ENCODE data around the gene NT5C2.
"Not testable (repeated sequence)": the region's sequence is repeated elsewhere in the genome, so short reads cannot be mapped to it uniquely, and the experiment has no call there.

Gene NT5C2

GRCh38 chr10:103193107-103193819 is at the start of gene NT5C2:
NT5C2 (minus strand) TSS chr10:103193272; CDS start chr10:103174958, 18,314 bp downstream.
- peak within 1 kb of the TSS; percentile 61 for H3K4me3 ChIP-seq (ENCODE audit: low read length)
- H3K4me1 ChIP-seq (ENCODE audit: control insufficient read depth, insufficient read depth, low read length) = peaks cover 33% of the 10 kb centered on the region
- no peaks in the 10 kb centered on the region for H3K9me3 ChIP-seq (ENCODE audit: control insufficient read depth, low read length)
- no peaks in the 10 kb centered on the region for H3K27me3 ChIP-seq (ENCODE audit: control insufficient read depth, insufficient read depth, low read length)
- H3K36me3 ChIP-seq (ENCODE audit: control insufficient read depth, insufficient read depth, low read length) = no peaks in the 10 kb centered on the region
- peak within 1 kb of the TSS; percentile 99 for H3K9ac ChIP-seq (ENCODE audit: low read length)

DNA sequence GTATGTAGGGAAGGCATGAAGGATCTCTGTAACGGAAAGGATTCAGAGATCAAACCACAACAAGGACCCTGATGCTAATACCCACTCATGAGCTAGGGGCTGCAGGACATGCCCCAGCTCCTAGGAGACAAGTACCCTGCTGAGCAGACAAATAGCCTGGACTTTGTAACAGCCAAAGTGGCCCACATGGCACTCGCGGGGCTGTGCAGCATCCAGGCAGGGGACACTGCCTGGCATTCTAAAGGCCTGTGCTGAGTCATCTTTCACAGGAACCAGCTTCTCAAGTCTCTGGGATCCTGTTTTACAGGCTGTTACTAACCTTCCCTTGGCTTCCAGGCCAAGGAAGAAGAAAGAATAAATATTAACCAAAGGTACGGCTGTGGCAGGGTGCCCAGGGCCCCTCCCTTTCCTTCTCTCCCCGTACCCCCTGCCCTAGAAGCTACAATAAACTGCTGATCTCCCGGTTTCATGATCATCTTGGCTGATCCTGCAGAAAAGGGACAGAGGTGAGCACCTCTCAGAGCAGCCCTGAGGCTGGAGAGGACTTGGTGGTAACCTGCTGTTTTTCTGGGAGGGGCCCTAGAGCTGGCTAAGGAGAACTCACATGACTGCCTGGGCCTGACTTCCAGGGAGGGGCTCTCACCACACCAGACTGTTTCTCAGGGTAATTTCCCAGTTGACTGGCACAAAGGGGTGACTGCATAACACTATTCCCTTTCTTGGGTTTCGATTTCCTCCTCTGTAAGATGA is 48.4 kb upstream of the NT5C2 start:
- Histone ChIP-seq H3K9me3 (ENCODE audit: control insufficient read depth, low read length) (no peaks in the 10 kb centered on the region), H3K9ac (ENCODE audit: low read length) (peak overlapping the region; percentile 72), H3K4me3 (ENCODE audit: low read length) (no peak overlapping the region), H3K4me1 (ENCODE audit: control insufficient read depth, insufficient read depth, low read length) (peaks cover 51% of the 10 kb centered on the region), H3K36me3 (ENCODE audit: control insufficient read depth, insufficient read depth, low read length) (no peaks in the 10 kb centered on the region), H3K27me3 (ENCODE audit: control insufficient read depth, insufficient read depth, low read length) (no peaks in the 10 kb centered on the region)

DNA sequence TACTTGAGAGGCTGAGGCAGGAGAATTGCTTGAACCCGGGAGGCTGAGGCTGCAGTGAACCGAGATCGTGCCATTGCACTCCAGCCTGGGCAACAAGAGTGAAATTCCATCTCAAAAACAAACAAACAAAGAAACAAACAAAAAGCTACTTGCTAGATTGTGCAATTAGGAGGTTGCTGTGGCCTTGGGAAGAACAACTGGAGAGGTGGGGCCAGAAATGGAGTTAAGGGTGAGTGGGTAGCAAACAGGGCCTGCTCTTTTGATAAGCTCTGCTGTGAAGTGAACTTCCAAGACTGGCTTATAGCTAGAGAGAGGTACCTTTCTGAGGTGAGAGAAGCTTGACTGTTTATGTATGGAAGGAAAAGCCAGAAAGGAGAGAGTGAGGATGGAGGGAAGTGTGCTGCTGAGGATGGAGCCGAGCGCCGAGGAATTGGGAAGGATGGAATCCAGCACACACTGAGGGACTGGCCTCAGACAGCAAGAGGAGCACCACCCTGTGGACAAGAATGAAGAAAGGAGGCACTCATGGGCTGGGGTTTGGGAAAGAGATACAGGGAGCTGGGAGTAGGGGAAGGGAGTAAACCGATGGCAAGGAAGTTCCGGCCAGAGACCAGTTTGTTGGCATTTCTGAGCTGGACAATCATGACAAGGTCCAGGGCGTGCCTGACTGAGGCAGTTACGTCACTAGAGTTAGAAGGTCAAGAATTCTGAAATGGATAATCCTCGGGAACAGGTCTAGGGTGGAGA is 45.6 kb upstream of the NT5C2 start:
- peak overlapping the region; percentile 39 for H3K9ac ChIP-seq (ENCODE audit: low read length)

GRCh38 chr10:103235775-103236174 is 42.7 kb upstream of the NT5C2 start:
- H3K9me3 ChIP-seq (ENCODE audit: control insufficient read depth, low read length) = no peaks in the 10 kb centered on the region
- no peaks in the 10 kb centered on the region for H3K27me3 ChIP-seq (ENCODE audit: control insufficient read depth, insufficient read depth, low read length)
- H3K36me3 ChIP-seq (ENCODE audit: control insufficient read depth, insufficient read depth, low read length) = no peaks in the 10 kb centered on the region
- H3K4me1 ChIP-seq (ENCODE audit: control insufficient read depth, insufficient read depth, low read length) = peaks cover 34% of the 10 kb centered on the region
- H3K9ac ChIP-seq (ENCODE audit: low read length) = no peak overlapping the region
- no peak overlapping the region for H3K4me3 ChIP-seq (ENCODE audit: low read length)

More for the DNA sequence above, 45.6 kb upstream of the NT5C2 start:
- no peak overlapping the region for H3K4me3 ChIP-seq (ENCODE audit: low read length)
- peaks cover 45% of the 10 kb centered on the region for H3K4me1 ChIP-seq (ENCODE audit: control insufficient read depth, insufficient read depth, low read length)
- no peaks in the 10 kb centered on the region for H3K36me3 ChIP-seq (ENCODE audit: control insufficient read depth, insufficient read depth, low read length)
- no peaks in the 10 kb centered on the region for H3K9me3 ChIP-seq (ENCODE audit: control insufficient read depth, low read length)
- H3K27me3 ChIP-seq (ENCODE audit: control insufficient read depth, insufficient read depth, low read length) = no peaks in the 10 kb centered on the region

DNA sequence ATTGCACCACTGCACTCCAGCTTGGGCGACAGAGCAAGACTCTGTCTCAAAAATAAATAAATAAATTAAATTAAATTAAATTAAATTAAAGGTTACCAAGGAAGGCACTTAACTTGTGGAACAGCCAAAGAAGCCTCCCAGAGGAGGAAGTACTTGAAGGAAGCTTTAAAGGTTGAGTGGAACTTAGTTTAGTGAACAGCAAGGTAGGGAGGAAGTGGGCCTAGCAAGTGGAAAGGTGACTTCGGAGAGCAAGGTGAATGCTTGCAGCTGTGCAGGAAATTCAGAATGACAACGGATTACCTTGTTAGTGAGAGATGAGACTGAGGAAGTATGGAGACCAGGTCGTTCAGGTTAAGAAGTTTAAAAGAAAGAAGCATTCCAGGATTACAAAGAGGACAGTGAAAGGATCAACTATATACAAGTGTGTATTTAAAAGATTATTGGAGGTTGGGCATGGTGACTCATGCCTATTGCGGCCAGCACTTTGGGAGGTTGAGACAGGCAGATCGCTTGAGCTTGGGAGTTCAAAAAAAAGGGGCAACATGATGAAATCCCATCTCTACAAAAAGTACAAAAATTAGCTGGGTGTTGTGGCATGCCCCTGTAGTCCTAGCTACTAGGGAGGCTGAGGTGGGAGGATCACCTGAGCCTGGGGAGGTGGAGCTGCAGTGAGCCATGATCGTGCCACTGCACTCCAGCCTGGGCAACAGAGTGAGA is 39.9 kb upstream of the NT5C2 start:
- Histone ChIP-seq H3K27me3 (ENCODE audit: control insufficient read depth, insufficient read depth, low read length) (no peaks in the 10 kb centered on the region), H3K9ac (ENCODE audit: low read length) (no peak overlapping the region), H3K36me3 (ENCODE audit: control insufficient read depth, insufficient read depth, low read length) (no peaks in the 10 kb centered on the region), H3K9me3 (ENCODE audit: control insufficient read depth, low read length) (no peaks in the 10 kb centered on the region), H3K4me3 (ENCODE audit: low read length) (no peak overlapping the region), H3K4me1 (ENCODE audit: control insufficient read depth, insufficient read depth, low read length) (peaks cover 24% of the 10 kb centered on the region)

- H3K9ac ChIP-seq (ENCODE audit: low read length) = no peak overlapping the region
- no peaks in the 10 kb centered on the region for H3K27me3 ChIP-seq (ENCODE audit: control insufficient read depth, insufficient read depth, low read length)
- peaks cover 24% of the 10 kb centered on the region for H3K4me1 ChIP-seq (ENCODE audit: control insufficient read depth, insufficient read depth, low read length)
- no peak overlapping the region for H3K4me3 ChIP-seq (ENCODE audit: low read length)
- H3K9me3 ChIP-seq (ENCODE audit: control insufficient read depth, low read length) = no peaks in the 10 kb centered on the region
- no peaks in the 10 kb centered on the region for H3K36me3 ChIP-seq (ENCODE audit: control insufficient read depth, insufficient read depth, low read length)
These were observed 39.1 kb upstream of the NT5C2 start for GRCh38 chr10:103232131-103232673.

- H3K9me3 ChIP-seq (ENCODE audit: control insufficient read depth, low read length) = no peaks in the 10 kb centered on the region
- H3K4me3 ChIP-seq (ENCODE audit: low read length) = no peak overlapping the region
- no peaks in the 10 kb centered on the region for H3K27me3 ChIP-seq (ENCODE audit: control insufficient read depth, insufficient read depth, low read length)
- H3K9ac ChIP-seq (ENCODE audit: low read length) = peak overlapping the region; percentile 5
- no peaks in the 10 kb centered on the region for H3K36me3 ChIP-seq (ENCODE audit: control insufficient read depth, insufficient read depth, low read length)
- H3K4me1 ChIP-seq (ENCODE audit: control insufficient read depth, insufficient read depth, low read length) = peaks cover 24% of the 10 kb centered on the region
These were observed 38.0 kb upstream of the NT5C2 start for GRCh38 chr10:103231047-103231551.

GRCh38 chr10:103227416-103227815 is 34.3 kb upstream of the NT5C2 start:
- Histone ChIP-seq H3K9ac (ENCODE audit: low read length) (no peak overlapping the region), H3K27me3 (ENCODE audit: control insufficient read depth, insufficient read depth, low read length) (no peaks in the 10 kb centered on the region), H3K9me3 (ENCODE audit: control insufficient read depth, low read length) (no peaks in the 10 kb centered on the region), H3K4me1 (ENCODE audit: control insufficient read depth, insufficient read depth, low read length) (peaks cover 24% of the 10 kb centered on the region), H3K4me3 (ENCODE audit: low read length) (no peak overlapping the region), H3K36me3 (ENCODE audit: control insufficient read depth, insufficient read depth, low read length) (no peaks in the 10 kb centered on the region)

DNA sequence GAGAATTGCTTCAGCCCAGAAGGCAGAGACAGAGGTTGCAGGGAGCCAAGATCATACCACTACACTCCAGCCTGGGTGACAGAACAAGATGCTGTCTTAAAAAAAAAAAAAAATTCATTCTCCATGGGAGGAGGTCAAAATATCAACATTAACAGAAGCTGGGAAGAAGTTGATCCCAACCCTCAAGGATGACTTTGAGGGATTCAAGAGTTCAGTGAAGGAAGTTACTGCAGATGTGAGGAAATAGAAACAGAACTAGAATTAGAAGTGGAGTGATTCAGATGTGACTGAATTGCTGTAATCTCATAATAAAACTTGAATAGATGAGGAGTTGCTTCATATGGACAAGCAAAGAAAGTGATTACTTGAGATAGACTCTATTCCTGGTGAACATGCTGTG is 32.9 kb upstream of the NT5C2 start:
- H3K9ac ChIP-seq (ENCODE audit: low read length) = no peak overlapping the region
- H3K4me1 ChIP-seq (ENCODE audit: control insufficient read depth, insufficient read depth, low read length) = peaks cover 18% of the 10 kb centered on the region
- no peaks in the 10 kb centered on the region for H3K36me3 ChIP-seq (ENCODE audit: control insufficient read depth, insufficient read depth, low read length)
- H3K9me3 ChIP-seq (ENCODE audit: control insufficient read depth, low read length) = no peaks in the 10 kb centered on the region
- H3K27me3 ChIP-seq (ENCODE audit: control insufficient read depth, insufficient read depth, low read length) = no peaks in the 10 kb centered on the region
- H3K4me3 ChIP-seq (ENCODE audit: low read length) = no peak overlapping the region

- H3K4me1 ChIP-seq (ENCODE audit: control insufficient read depth, insufficient read depth, low read length) = peaks cover 11% of the 10 kb centered on the region
- H3K36me3 ChIP-seq (ENCODE audit: control insufficient read depth, insufficient read depth, low read length); H3K9ac ChIP-seq (ENCODE audit: low read length); H3K4me3 ChIP-seq (ENCODE audit: low read length); H3K27me3 ChIP-seq (ENCODE audit: control insufficient read depth, insufficient read depth, low read length); H3K9me3 ChIP-seq (ENCODE audit: control insufficient read depth, low read length): not testable (repeated sequence)
These were observed 31.6 kb upstream of the NT5C2 start for GRCh38 chr10:103224721-103225120.

GRCh38 chr10:103224133-103224532 is 31.1 kb upstream of the NT5C2 start:
- Histone ChIP-seq H3K9me3 (ENCODE audit: control insufficient read depth, low read length) (no peaks in the 10 kb centered on the region), H3K36me3 (ENCODE audit: control insufficient read depth, insufficient read depth, low read length) (no peaks in the 10 kb centered on the region), H3K4me3 (ENCODE audit: low read length) (no peak overlapping the region), H3K4me1 (ENCODE audit: control insufficient read depth, insufficient read depth, low read length) (peaks cover 5% of the 10 kb centered on the region), H3K9ac (ENCODE audit: low read length) (no peak overlapping the region), H3K27me3 (ENCODE audit: control insufficient read depth, insufficient read depth, low read length) (no peaks in the 10 kb centered on the region)
